OCI-LY1 (cell line): ENCODE results near the gene PTPN23.

Source experiments
- CTCF ChIP-seq: fragments of 200-600 bp; sonication (generic), shearing (Covaris generic); IDR thresholded peaks from 2 replicates; pipeline ENCODE4 v1.5.1; 2017; ENCODE audit warnings: mild to moderate bottlenecking, antibody characterized with exemption, low read length, moderate library complexity, mixed read lengths
- EZH2 ChIP-seq: fragments of 200-600 bp; sonication (generic), shearing (Covaris generic); IDR thresholded peaks from 2 replicates; pipeline ENCODE4 v1.8.0; 2017; ENCODE audit warnings: borderline replicate concordance, mixed run types, mild to moderate bottlenecking, antibody characterized with exemption, low read length, moderate library complexity, mixed read lengths

- TF ChIP-seq CTCF (no peak), EZH2 (no peak)
These were observed 4.2 kb downstream of the PTPN23 start for GRCh38 chr3:47385007-47385406.
